GM04504 (cell line): ENCODE measurements around the gene OR51G2.
"Not testable (repeated sequence)": the region's sequence is repeated elsewhere in the genome, so short reads cannot be mapped to it uniquely, and the experiment has no call there.

Source experiments
- DNase-seq: peaks from one replicate; pipeline ENCODE4 v3.0.0-alpha.2; 2012; ENCODE audit warnings: low read depth

OR51G2 gene, protein sequence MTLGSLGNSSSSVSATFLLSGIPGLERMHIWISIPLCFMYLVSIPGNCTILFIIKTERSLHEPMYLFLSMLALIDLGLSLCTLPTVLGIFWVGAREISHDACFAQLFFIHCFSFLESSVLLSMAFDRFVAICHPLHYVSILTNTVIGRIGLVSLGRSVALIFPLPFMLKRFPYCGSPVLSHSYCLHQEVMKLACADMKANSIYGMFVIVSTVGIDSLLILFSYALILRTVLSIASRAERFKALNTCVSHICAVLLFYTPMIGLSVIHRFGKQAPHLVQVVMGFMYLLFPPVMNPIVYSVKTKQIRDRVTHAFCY

DNA sequence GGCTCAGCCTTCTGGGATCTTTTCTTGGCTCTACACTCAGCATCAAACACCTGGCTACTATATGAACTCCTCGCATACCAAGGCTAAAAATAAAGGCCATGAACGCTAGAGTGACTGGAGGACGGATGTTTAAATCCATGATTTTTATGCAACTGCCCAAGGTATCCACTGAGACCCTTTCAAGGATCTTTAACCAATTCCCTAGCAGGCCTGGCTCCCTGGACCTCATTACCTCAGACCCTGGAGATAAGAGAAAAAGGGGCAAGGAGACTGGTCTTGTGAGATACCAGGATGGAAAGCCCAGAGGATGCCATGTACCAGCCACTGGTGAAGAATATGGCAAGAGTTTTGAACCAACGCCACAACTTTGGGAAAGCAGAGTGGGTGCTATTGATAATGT lies at the start of gene OR51G2:
Gene OR51G2 (minus strand): TSS at position 101 of the 400 bp plus-strand sequence. CDS start 3,687 bp downstream, outside the sequence.
- DNase-seq: no peak

DNA sequence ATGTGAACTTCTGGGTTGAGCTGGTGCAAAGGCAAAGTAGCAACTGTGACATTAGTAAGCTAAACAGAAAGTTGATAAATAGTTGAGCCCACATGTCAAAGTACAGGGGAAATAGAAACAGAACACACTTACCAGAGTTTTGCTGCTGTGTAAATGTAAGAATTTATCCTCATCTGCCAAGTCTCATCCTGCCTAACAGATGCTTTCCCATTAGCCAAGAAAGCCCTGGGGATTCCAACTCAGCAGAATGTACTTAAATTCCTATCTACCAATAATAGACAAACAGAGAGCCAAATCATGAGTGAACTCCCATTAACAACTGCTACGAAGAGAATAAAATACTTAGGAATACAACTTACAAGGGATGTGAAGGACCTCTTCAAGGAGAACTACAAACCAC lies 43.7 kb upstream of the OR51G2 start:
- no peak for DNase-seq

DNA sequence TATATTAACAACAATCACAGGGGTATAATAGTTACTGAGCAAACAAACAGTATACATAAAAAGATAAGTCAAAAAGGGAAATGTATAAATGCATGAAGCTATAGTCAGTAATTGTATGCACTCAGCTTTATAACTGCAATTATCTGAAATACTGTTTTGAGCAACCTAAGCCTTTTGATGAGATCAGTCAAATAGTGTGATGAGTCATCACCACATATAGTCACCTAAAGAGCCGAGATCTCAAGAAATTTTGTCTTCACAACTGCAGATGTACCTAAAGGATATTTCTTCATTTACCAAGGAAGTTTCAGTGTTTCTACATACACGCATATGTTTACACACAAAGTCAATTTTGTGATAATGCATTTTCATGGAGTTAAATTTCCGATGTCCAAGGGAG lies 41.7 kb upstream of the OR51G2 start:
- no peak for DNase-seq

DNA sequence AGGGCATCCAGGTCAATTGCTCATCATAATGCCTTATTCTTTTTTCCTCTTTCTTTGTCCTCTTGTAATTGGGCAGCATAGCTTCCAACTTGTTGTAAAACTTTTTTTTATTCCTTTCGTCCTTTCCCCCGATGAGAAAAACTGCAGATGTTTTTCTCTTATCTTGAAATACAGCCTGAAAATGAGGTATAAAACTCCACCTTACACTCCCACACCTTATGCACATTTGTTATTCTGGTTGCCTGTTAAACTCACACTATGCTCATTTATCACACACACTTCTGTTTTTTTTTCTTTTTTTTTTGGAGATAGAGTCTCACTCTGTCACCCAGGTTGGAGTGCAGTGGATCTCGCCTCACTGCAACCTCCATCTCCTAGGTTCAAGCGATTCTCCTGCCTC lies 38.2 kb upstream of the OR51G2 start:
- DNase-seq: no peak

DNA sequence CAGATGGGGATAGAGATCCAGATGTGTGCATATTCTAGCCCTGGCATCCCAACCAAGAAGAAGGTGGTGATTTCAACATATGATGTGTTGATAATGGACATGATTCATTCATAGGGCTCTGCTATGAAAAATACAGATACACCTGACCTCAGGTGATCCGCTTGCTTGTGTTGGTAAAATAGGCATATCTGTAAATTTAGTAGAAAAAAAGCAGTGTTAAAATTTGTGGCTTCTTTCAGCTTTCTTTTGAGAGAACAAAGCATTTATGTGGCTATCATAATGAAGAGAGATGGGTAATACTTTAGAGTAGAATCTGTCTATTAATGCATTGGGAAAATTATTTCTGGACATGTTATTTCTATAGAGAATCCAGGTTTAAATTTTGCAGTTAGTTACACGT lies 36.5 kb upstream of the OR51G2 start, which contains the start of gene OR51A2:
Gene OR51A2 (minus strand): TSS at position 101 of the 400 bp plus-strand sequence. CDS start 0 bp downstream, at position 101.
- not testable (repeated sequence) for DNase-seq

DNA sequence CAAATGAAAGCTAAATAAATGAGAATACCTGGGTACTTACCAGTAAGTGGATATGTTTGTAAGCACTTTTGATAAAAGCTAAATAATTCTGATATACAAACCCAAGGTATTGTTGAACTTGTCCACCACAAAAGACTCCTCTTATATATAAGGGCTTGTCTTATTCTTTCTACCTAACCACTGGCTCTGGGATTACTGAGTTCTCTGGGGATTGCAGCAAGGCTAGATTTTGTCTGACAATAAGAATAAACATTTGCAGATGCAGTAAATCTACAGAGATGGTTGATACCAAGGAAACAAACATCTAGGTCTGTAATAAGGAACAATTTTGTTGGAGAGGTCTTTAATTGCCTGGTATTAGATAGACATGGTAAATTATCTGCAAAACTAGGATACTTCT lies 28.4 kb upstream of the OR51G2 start, which contains the start of gene OR51A4:
Gene OR51A4 (minus strand): TSS at position 101 of the 400 bp plus-strand sequence. CDS start 505 bp downstream, outside the sequence.
- no peak for DNase-seq

DNA sequence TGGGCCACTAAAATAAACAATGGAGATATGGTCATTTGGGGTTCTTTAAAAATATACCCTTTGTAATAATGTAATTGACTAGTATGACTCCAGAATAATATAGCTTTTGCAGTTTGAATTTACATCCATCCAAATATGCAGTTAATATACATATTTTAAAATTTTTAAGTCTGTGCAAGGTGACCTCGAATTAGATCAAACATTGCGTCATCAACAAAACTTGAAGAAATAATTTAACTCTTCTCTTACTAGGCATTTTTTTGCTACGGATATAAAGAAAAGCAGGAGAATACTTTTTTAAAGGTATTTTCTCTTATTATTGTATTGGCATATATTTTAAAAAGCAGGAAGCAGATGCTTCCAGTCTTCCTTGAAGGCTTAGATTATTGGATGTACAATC lies 17.6 kb upstream of the OR51G2 start:
- DNase-seq: no peak

DNA sequence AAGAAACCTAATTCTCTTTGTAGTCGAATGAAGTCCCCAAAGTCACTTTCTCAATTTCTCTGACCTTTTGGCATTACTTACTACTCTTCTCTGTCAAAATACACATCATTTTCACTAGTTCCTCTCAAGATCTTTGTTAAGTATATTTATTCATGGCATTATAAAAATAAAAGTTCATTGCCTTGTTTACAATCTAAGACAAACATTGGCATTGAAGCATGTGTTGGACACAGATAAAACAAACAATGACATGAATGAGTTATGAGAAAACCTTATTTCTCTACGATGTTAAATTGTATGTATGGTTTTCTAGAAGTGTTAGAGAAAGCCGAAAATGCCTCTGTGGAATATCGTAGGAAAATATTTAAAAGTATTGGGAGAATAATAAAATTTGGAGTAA lies 13.6 kb upstream of the OR51G2 start:
- no peak for DNase-seq

DNA sequence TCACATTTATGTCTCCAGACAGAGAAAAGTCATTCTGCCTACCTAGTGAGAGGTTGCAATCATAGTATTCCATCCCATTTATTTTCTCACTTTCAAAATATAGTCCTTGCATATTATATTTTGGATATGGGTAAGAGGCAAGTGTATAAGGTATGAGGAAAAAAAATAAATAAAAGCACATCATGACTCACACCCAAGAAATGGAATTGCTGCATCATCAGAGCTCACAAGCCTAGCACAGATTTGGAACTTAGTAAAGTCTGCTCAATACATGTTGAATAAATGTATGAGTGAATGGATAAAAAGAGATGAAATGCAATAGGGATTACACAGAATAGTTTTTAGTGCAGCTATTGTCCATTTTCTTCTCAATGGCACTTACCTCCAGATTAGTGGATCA lies 7.5 kb upstream of the OR51G2 start:
- DNase-seq: no peak

DNA sequence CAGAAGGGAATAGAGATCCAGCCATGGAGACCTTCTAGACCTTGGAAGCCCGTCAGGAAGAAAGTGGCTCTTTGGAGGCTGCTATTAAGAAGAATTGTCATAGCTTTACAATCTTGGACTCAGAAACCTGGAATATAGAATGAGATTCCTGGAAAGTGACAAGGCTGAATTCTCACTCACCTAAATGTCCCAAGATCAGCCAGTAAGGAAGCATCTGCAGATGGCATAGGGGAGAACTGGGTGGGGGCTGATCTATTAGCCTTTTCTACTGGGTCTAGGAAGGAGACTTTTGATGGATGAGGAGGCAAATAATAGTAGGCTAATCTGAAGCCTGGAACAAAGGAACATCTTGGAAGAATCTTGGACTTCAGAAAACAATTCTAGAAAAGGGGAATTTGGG lies 5.1 kb upstream of the OR51G2 start, which contains the start of gene OR51G1:
Gene OR51G1 (minus strand): TSS at position 101 of the 400 bp plus-strand sequence. CDS start 0 bp downstream, at position 101.
- no peak for DNase-seq

DNA sequence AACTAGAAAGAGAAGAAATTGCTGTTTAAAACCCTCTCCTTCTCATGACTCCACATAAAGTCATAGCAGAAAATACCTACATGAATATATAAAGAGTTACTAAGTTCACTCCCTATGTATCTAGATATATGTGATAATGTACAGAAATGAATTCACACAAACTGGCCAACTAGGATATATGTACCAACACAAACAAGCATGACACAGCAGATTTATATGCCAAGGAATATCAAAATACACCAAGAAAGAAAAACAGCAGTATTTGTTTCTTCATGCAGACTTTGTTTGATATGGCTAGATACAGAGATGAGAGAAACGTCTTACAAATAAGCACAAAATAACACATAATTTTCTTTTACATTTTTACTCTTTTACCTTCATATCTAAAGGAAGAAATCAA lies 3.2 kb upstream of the OR51G2 start:
- DNase-seq: no peak

DNA sequence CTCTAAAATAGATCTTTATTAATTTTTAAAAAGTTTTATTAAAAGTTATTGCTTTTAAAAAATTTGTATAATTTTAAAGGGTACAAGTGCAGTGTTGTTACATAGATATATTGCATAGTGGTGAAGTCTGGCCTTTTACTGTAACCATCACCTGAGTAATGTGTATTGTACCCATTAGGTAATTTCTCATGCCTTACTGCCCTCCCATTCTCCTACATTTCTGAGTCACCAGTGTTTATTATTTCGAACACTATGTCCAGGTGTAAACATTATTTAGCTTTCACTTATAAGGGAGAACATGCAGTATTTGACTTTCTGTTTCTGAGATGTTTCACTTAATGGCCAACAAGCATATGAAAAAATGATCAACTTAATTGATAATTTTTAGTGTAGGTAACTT lies 2.6 kb upstream of the OR51G2 start:
- DNase-seq: no peak

DNA sequence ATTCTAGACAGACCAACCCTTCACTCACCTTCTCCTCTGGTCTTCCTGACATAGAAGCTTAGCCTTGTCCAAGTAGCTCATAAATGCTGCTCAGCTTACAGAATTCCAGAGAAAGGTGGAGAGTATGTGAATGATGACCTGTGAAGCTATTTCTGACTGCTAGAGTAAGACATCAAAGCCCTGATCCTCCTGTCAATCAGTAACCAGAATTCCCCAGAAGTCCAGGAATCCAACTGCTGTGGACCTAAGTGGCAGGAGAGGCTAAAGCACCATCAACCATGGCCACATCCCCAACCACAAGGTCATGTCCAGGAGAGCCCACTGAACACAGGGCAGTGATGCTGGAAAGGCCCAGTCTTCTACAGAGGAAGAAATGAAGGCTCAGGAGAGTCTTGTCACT lies 2.6 kb downstream of the OR51G2 start:
- no peak for DNase-seq

DNA sequence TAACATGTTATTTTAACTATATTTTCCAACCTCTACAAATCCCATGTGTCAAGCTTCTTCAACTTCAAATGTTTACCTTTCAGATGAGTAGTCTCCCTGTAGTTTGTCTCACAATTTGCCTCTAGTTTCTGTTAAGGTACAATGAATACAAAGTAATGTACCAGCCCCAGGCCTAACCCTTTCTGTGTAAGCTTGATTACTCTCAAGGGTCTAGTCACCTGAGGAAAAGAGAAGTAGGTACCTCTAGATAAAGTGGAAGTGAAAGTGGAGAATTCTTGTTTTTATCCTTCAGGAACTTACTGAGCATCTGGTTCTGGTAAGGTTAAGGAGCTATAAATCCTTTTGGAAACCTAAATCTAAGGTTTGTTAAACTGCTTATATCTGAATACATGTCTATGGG lies 15.7 kb downstream of the OR51G2 start, which contains the start of gene OR51A7:
Gene OR51A7 (plus strand): TSS at position 300 of the 400 bp plus-strand sequence. CDS start 3,587 bp downstream, outside the sequence.
- no peak for DNase-seq

DNA sequence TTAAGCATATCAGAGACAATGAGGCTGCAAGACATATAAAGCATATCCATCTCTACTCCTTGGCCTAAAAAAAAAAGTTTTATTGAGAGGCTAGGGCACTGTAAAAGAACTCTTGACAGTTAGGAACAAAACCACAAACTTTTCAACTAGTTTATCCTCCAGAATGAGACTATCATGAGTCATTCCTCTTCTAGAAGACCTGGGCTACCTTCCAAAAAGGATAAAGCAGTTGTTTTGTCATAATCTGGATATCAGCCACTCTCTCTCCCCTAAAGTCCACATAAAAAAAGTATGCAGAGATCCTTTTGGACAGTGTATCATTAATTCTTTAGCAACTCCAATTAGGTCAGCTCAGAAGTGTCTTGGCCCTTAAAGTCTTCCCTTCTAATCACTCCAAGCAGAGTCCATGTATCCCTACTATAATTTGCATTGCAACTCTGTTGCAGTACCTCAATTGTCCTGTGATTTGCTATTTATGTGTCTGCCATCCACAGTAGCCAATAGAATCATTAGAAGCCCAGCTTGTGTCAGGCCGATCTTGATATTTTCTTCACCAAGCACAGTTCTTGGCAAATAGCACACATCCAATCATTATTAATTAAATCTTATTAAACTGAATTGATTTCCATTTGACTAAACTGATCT lies 27.0 kb downstream of the OR51G2 start:
- peak; percentile 83 for DNase-seq

DNA sequence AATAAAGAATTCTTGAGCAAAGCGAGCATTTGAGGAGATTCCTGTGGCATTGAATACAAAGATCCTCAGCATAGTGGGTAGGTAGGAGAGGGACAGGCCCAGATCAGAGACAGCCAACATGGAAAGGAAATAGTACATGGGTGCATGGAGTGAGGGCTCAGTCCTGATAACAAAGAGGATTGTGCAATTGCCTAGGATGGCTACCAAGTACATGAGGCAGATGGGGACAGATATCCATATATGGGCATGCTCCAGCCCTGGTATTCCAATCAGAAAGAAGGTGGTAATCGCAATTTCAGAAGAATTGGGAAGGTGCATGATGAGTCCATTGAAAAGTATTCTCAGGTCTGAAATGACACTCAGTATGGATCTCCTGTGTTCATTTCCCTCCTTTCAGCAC lies 28.9 kb downstream of the OR51G2 start:
- DNase-seq: no peak

DNA sequence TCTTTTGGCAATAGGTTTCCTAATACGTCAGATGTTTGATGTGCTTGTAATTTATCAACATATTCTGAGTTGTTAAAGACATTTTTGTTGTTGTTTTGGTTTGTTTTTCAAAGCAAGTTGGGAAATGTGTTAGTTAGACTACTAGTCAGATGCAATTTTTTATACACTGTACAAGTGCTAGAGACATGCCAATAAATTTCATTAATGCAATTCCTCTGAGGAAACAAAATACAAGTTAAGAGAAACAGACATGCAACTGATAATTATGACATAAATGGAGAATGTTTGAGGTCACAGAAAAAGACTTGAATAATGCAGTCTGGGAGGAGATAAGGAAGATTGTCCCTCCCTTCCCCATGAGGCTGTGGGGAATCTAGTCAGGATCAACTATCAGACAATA lies 31.6 kb downstream of the OR51G2 start:
- DNase-seq: no peak

DNA sequence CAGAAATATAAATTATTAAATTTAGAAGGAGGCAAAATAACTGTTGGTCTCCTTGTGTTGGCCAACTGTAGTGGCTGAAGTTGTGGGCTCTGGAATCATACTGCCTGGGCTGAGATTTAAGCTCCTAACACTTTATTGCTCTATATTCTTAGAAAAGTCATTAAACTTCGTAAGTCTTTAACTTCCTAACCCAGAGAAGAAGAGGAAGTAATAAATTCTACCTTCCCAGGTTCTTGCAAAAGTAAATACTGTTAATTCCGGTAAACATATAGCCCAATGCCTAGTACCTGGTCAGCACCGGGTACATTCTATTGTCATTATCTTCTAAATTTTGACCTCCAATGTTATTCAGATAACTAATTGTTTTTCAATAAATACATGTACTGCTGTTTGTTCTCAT lies 33.0 kb downstream of the OR51G2 start:
- no peak for DNase-seq

DNA sequence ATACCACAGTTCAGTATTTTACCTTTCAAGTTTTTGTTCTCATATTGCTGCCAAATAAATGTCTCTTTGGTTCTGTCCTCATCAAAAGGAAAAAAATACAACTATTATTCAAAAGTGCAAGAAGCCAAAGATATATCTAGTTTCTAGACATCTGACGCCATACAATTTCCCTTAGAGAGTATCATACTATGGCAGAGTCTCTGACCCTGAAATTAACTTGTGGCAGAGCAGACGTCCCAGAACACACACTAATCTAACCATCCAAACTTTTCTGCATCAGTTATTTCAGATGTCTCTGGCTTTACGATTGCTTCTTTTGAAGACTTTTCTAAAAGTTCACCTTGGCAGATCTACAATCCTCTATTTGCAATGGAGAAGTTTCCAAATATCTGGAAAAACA lies 34.8 kb downstream of the OR51G2 start:
- DNase-seq: no peak

DNA sequence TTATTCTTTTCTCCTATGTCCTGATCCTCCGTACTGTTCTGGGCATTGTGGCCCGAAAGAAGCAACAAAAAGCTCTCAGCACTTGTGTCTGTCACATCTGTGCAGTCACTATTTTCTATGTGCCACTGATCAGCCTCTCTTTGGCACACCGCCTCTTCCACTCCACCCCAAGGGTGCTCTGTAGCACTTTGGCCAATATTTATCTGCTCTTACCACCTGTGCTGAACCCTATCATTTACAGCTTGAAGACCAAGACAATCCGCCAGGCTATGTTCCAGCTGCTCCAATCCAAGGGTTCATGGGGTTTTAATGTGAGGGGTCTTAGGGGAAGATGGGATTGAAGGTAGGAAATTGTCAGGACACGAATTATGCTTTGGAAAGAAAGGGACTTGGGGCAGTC lies 36.6 kb downstream of the OR51G2 start:
- DNase-seq: no peak

DNA sequence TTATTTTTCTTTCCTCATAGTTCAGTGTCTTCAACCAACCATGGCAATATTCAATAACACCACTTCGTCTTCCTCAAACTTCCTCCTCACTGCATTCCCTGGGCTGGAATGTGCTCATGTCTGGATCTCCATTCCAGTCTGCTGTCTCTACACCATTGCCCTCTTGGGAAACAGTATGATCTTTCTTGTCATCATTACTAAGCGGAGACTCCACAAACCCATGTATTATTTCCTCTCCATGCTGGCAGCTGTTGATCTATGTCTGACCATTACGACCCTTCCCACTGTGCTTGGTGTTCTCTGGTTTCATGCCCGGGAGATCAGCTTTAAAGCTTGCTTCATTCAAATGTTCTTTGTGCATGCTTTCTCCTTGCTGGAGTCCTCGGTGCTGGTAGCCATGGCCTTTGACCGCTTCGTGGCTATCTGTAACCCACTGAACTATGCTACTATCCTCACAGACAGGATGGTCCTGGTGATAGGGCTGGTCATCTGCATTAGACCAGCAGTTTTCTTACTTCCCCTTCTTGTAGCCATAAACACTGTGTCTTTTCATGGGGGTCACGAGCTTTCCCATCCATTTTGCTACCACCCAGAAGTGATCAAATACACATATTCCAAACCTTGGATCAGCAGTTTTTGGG lies 37.2 kb downstream of the OR51G2 start, which contains the start of gene OR51T1:
Gene OR51T1 (plus strand): TSS at position 41 of the 641 bp plus-strand sequence. CDS start 0 bp downstream, at position 41.
- DNase-seq: no peak

DNA sequence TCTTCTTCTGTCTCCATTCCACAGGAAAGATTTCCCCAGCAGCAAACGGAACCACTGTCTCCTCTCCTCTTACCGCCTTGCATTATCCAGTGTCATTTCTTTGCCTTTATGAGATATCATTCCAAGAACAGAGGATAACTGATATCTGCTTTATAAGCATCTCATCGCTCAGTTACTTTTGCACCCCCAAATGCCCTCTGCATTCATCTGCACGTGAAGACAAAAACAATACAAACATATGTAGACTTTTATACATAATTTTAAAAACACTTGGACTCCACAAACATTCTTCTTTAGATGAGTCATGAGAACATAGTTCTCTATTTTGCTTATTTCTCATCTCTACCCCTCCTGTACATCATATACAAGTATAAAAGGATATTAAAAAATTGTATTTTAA lies 38.0 kb downstream of the OR51G2 start:
- no peak for DNase-seq

DNA sequence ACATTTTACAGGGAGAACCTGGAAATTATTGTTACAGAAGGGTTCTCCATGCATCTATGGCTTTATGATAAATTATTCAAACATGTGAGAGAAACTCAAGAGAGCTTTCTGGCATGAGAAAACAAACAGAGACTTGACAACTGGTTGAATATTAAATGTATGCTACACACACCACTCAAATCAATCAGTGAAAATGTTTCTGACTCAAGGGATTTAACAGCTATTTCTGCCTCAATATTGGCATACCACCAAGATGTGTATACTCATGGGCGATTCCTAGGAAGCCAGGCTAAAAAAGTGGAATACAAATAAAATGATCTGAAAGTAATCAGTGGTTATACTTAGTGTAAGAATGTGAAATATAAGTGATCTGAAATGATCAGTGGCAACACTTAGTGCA lies 53.3 kb downstream of the OR51G2 start:
- no peak for DNase-seq
